Neuronal stem cell (in vitro differentiated cells): ENCODE measurements around the gene SLC41A1.

ENCODE experiments used
- DNase-seq: peaks from one replicate; pipeline ENCODE4 v3.0.0-alpha.2; 2013; ENCODE audit warnings: low spot score
- H2AFZ ChIP-seq: one replicate; pipeline ENCODE4 v1.6.1; 2013; ENCODE audit warnings: mild to moderate bottlenecking, low read length, inconsistent platforms
- H2AK5ac ChIP-seq: 2 replicates; pipeline ENCODE4 v1.6.1; 2013; ENCODE audit warnings: low read depth, mild to moderate bottlenecking, inconsistent platforms, low read length, moderate library complexity, mixed read lengths
- H2BK120ac ChIP-seq: 2 replicates; pipeline ENCODE4 v1.6.1; 2013; ENCODE audit warnings: low read depth, mild to moderate bottlenecking, inconsistent platforms, low read length, moderate library complexity, mixed read lengths
- H2BK12ac ChIP-seq: one replicate; pipeline ENCODE4 v1.6.1; 2013; ENCODE audit warnings: low read length, inconsistent platforms
- H2BK15ac ChIP-seq: 2 replicates; pipeline ENCODE4 v1.6.1; 2013; ENCODE audit warnings: mild to moderate bottlenecking, low read length, inconsistent platforms, mixed read lengths
- H2BK5ac ChIP-seq: one replicate; pipeline ENCODE4 v1.6.1; 2013; ENCODE audit warnings: inconsistent platforms, mild to moderate bottlenecking, low read length, moderate library complexity
- H3K14ac ChIP-seq: one replicate; pipeline ENCODE4 v1.6.1; 2013; ENCODE audit warnings: low read length, inconsistent platforms
- H3K18ac ChIP-seq: 2 replicates; pipeline ENCODE4 v1.6.1; 2013; ENCODE audit warnings: low read length, inconsistent platforms
- H3K23ac ChIP-seq: 2 replicates; pipeline ENCODE4 v1.6.1; 2013; ENCODE audit warnings: low read depth, mild to moderate bottlenecking, mixed read lengths, low read length, inconsistent platforms; ENCODE audit not compliant: poor library complexity
- H3K27ac ChIP-seq: replicated peaks from 3 replicates; pipeline ENCODE4 v1.5.1; 2013; ENCODE audit warnings: low read length, inconsistent platforms
- H3K27me3 ChIP-seq, 3 experiments: 2 replicates each; pipeline ENCODE4 v1.6.1; 2013; ENCODE audit warnings: low read length in 3 of 3, mild to moderate bottlenecking in 2 of 3, inconsistent platforms in 1 of 3, low read depth in 1 of 3, mixed read lengths in 1 of 3, moderate library complexity in 1 of 3; ENCODE audit not compliant: control insufficient read depth in 3 of 3, insufficient read depth in 3 of 3
- H3K36me3 ChIP-seq, 2 donors: replicated peaks in 1 of 2; 2 replicates each; pipeline ENCODE4 v1.6.1; 2013; ENCODE audit warnings: low read length in 2 of 2; ENCODE audit not compliant: control insufficient read depth in 2 of 2, insufficient read depth in 2 of 2
- H3K4ac ChIP-seq: 2 replicates; pipeline ENCODE4 v1.6.1; 2013; ENCODE audit warnings: inconsistent platforms, mild to moderate bottlenecking, low read length, moderate library complexity
- H3K4me1 ChIP-seq, 2 donors: 1 replicate in 1 of 2; 2 replicates in 1 of 2; pipeline ENCODE4 v1.6.1; 2013; ENCODE audit warnings: low read length in 2 of 2, low read depth in 1 of 2; ENCODE audit not compliant: control insufficient read depth in 2 of 2, insufficient read depth in 1 of 2
- H3K4me2 ChIP-seq: one replicate; pipeline ENCODE4 v1.6.1; 2013; ENCODE audit warnings: mild to moderate bottlenecking, low read length, inconsistent platforms; ENCODE audit not compliant: insufficient read depth, poor library complexity, severe bottlenecking
- H3K4me3 ChIP-seq, 2 donors: 2 replicates each; pipeline ENCODE4 v1.5.1; 2013; ENCODE audit warnings: low read length in 2 of 2, mild to moderate bottlenecking in 2 of 2, inconsistent platforms in 1 of 2, moderate library complexity in 1 of 2
- H3K79me1 ChIP-seq: one replicate; pipeline ENCODE4 v1.6.1; 2013; ENCODE audit warnings: low read depth, mild to moderate bottlenecking, inconsistent platforms, low read length, moderate library complexity
- H3K9ac ChIP-seq: one replicate; pipeline ENCODE4 v1.6.1; 2013; ENCODE audit warnings: mild to moderate bottlenecking, low read depth, low read length, inconsistent platforms; ENCODE audit not compliant: poor library complexity
- H3K9me3 ChIP-seq, 2 donors: replicated peaks in 1 of 2; 2 replicates each; pipeline versions ENCODE3 to v1.6.1; 2013; ENCODE audit warnings: low read length in 2 of 2, mild to moderate bottlenecking in 2 of 2, inconsistent platforms in 1 of 2, low read depth in 1 of 2, mixed read lengths in 1 of 2, moderate library complexity in 1 of 2; ENCODE audit not compliant: control insufficient read depth in 2 of 2, insufficient read depth in 1 of 2
- H4K8ac ChIP-seq: one replicate; pipeline ENCODE4 v1.6.1; 2013; ENCODE audit warnings: low read depth, mild to moderate bottlenecking, inconsistent platforms, low read length, moderate library complexity
- H4K91ac ChIP-seq: one replicate; pipeline ENCODE4 v1.6.1; 2013; ENCODE audit warnings: low read length, low read depth, mild to moderate bottlenecking, inconsistent platforms; ENCODE audit not compliant: poor library complexity
- WGBS, 2 donors: extraction: QIAGEN DNeasy Blood & Tissue Kit; methylation state at CpG; one replicate each; pipeline ENCODE4 v1.1.7; 2013; ENCODE audit warnings: missing lambda C conversion rate in 2 of 2, mixed read lengths in 1 of 2; ENCODE audit not compliant: insufficient read length in 2 of 2, insufficient replicate concordance in 1 of 2; ENCODE audit errors: extremely low coverage in 2 of 2; 5-methylcytosine and 5-hydroxymethylcytosine counted together

SLC41A1 gene

DNA sequence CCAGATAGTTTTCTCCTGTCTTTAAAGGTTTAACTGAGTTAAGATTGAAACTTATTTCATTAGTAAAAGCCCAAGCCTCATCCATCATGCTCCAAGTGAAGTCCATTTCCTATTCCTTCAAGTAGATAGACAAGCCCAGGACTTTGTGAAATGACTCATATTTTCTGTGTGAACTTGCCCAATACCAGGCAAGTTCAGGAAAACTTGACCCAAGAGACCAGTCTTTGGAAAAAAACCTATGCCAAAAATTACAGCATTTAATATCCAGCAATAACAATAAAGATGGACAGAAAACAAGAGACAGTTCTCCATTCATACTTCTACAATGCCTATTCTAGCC is 37.3 kb downstream of the SLC41A1 start:
- Histone ChIP-seq H3K23ac (no peak overlapping the region), H2BK12ac (no peak overlapping the region), H3K36me3 (no peaks in the 10 kb centered on the region), H3K9me3 (peaks cover 0 to 7% of the 10 kb centered on the region in 2 donors), H3K9ac (no peak overlapping the region), H3K4me3 (peak overlapping the region in 1 of 2 donors; percentile 54), H2BK5ac (no peak overlapping the region), H3K14ac (no peak overlapping the region), H3K4me2 (no peak overlapping the region), H2AFZ (peak overlapping the region; percentile 94), H2AK5ac (no peak overlapping the region), H3K4me1 (peaks cover 0 to 4% of the 10 kb centered on the region in 2 donors), H4K8ac (no peak overlapping the region), H3K18ac (no peak overlapping the region), H3K27ac (no peak overlapping the region), H3K4ac (no peak overlapping the region), H2BK15ac (no peak overlapping the region), H2BK120ac (no peak overlapping the region), H3K79me1 (no peaks in the 10 kb centered on the region), H4K91ac (no peak overlapping the region), H3K27me3 (peaks cover 6 to 51% (median 16%) of the 10 kb centered on the region in 3 experiments)
- no peak for DNase-seq

DNA sequence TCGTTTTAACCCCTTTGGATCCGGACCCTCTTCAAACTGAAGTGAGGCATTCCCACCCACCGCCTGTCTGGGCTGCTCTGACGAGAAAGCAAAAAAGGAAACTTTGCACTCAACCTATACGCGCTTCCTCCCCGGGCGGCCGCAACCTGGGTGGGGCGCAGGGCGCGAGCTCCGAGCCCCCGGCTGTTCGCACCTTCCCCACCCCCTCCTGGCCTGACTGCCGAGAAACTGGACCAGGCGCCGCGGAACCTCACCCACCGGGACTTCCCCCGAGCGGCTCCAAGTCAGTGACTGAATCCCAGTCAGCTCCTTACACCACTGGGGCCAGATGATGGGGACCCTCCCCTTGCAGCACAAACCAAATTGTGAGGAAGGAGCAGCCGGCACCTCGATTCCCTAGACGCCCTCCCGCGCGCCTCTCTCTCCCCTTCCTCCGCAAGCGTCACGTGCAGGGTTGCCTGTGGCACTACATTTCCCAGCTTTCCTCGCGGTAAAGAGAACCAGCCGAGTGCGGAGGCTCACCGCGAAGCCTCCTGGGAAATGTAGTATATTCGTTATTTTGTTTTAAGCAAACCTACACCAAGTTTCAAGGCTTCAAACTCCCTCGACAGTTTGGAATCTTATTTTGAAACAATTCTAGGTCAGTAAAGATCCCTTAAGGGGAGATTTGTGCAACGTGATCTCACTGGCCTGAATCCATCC is 37.8 kb downstream of the SLC41A1 start, which contains the start of gene RAB29:
TSS of gene RAB29 (minus strand) at position 468 of the 702 bp plus-strand sequence. CDS start 526 bp downstream, outside the sequence.
- WGBS, 2 donors: no CpG with 5 or more reads among the region's 40 CpGs
- Histone ChIP-seq H2AFZ (peak within 1 kb of the TSS; percentile 94), H2BK120ac (no peak within 1 kb of the TSS), H3K23ac (peak within 1 kb of the TSS; percentile 37), H2AK5ac (no peak within 1 kb of the TSS), H3K27ac (no peak within 1 kb of the TSS), H3K4ac (no peak within 1 kb of the TSS), H3K27me3 (peaks cover 6 to 51% (median 16%) of the 10 kb centered on the region in 3 experiments), H3K18ac (peak within 1 kb of the TSS; percentile 76), H3K14ac (no peak within 1 kb of the TSS), H3K9me3 (peaks cover 0 to 7% of the 10 kb centered on the region in 2 donors), H4K91ac (no peak within 1 kb of the TSS), H4K8ac (no peak within 1 kb of the TSS), H2BK5ac (no peak within 1 kb of the TSS), H3K4me3 (peak within 1 kb of the TSS; percentile 54 to 83), H2BK12ac (peak within 1 kb of the TSS; percentile 34), H3K79me1 (no peaks in the 10 kb centered on the region), H3K4me2 (peak within 1 kb of the TSS; percentile 91), H3K4me1 (peaks cover 0 to 4% of the 10 kb centered on the region in 2 donors), H3K36me3 (no peaks in the 10 kb centered on the region), H2BK15ac (no peak within 1 kb of the TSS), H3K9ac (peak within 1 kb of the TSS; percentile 81)
- peak; percentile 70 for DNase-seq

DNA sequence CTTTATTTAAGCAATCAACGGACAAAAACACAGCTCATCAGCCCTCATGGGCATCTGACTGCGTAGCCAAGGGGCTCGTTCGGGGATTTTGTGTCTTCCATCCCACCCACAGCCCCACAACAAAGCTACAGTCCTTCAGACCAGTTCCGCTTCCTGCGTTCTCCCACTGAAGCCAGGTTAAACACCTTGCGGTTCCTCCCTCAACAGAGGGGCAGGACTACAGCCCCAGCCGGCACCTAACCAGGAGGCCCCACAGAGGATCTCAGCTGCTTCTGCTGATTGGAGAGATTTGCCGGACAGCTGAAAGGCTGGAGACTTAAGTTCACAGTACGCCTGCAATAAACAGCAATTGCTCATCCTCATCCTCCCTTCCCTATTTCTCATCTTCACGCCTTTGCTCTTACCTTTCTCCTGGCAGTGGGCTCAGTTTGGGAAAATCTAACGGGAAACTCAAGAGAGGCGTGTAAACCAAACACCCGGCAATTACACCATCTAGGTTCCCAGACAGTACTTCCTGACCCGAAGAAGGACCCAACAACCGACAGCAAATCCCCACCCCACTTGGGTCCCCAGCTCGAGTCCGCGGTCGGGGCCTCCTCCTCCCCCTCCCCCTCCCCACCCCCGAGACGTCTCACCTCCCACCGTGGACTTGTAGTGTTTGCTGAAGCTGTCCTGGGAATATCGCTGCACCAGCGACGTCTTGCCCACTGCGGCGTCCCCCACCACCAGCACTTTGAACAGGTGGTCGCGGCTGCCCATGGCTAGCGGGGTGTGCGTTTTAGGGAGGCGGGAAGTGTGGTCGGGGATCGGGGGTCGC is 38.6 kb downstream of the SLC41A1 start:
- Histone ChIP-seq H3K4me1 (peaks cover 0 to 5% of the 10 kb centered on the region in 2 donors), H3K4ac (no peak overlapping the region), H2BK12ac (peak overlapping the region; percentile 34), H3K4me2 (peak overlapping the region; percentile 91), H2BK15ac (no peak overlapping the region), H2BK5ac (no peak overlapping the region), H3K27ac (no peak overlapping the region), H3K4me3 (peak overlapping the region; percentile 54 to 83), H3K23ac (peak overlapping the region; percentile 37), H3K9me3 (peaks cover 0 to 7% of the 10 kb centered on the region in 2 donors), H2BK120ac (no peak overlapping the region), H3K27me3 (peaks cover 6 to 51% (median 16%) of the 10 kb centered on the region in 3 experiments), H3K36me3 (no peaks in the 10 kb centered on the region), H2AK5ac (no peak overlapping the region), H3K18ac (peak overlapping the region; percentile 76), H3K9ac (no peak overlapping the region), H4K8ac (no peak overlapping the region), H3K79me1 (no peaks in the 10 kb centered on the region), H3K14ac (no peak overlapping the region), H4K91ac (no peak overlapping the region), H2AFZ (peak overlapping the region; percentile 94)
- DNase-seq: no peak
- no CpG with 5 or more reads among the region's 36 CpGs for WGBS, 2 donors

DNA sequence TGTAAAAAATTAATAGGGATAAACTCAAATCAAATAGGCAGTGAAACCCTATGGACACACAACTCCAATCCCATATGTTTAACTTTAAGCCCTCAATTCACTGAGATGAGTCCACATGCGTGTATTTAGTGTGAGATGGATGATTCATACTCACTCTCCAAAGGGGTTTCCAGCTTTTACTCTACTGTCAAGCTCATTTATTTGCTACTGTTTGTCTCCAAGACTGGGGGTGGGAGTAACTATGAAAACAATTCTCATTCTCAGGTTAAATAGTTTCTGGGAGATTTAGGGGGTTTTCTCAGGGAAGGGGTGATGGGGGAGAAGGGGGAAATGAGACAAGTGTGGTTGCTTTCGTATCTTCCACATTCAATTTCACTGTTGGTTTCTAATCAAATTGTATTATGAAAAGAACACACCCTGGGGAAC is 40.4 kb downstream of the SLC41A1 start:
- H2AFZ ChIP-seq: no peak overlapping the region

More for the DNA sequence above, 40.4 kb downstream of the SLC41A1 start:
- Histone ChIP-seq H3K14ac (no peak overlapping the region), H2BK15ac (no peak overlapping the region), H3K9me3 (peaks cover 0 to 7% of the 10 kb centered on the region in 2 donors), H3K79me1 (no peaks in the 10 kb centered on the region), H3K4ac (no peak overlapping the region), H3K4me3 (no peak overlapping the region), H4K8ac (no peak overlapping the region), H2AK5ac (no peak overlapping the region), H3K23ac (no peak overlapping the region), H3K27ac (no peak overlapping the region), H3K4me2 (no peak overlapping the region), H2BK5ac (no peak overlapping the region), H3K27me3 (peaks cover 6 to 49% (median 16%) of the 10 kb centered on the region in 3 experiments), H2BK120ac (no peak overlapping the region), H3K36me3 (no peaks in the 10 kb centered on the region), H4K91ac (no peak overlapping the region), H2BK12ac (no peak overlapping the region), H3K9ac (no peak overlapping the region), H3K18ac (no peak overlapping the region), H3K4me1 (peaks cover 0 to 5% of the 10 kb centered on the region in 2 donors)
- WGBS, 2 donors: no CpG with 5 or more reads among the region's 2 CpGs
- DNase-seq: no peak
